ENCODE measurements around the gene UBA1.

DNA sequence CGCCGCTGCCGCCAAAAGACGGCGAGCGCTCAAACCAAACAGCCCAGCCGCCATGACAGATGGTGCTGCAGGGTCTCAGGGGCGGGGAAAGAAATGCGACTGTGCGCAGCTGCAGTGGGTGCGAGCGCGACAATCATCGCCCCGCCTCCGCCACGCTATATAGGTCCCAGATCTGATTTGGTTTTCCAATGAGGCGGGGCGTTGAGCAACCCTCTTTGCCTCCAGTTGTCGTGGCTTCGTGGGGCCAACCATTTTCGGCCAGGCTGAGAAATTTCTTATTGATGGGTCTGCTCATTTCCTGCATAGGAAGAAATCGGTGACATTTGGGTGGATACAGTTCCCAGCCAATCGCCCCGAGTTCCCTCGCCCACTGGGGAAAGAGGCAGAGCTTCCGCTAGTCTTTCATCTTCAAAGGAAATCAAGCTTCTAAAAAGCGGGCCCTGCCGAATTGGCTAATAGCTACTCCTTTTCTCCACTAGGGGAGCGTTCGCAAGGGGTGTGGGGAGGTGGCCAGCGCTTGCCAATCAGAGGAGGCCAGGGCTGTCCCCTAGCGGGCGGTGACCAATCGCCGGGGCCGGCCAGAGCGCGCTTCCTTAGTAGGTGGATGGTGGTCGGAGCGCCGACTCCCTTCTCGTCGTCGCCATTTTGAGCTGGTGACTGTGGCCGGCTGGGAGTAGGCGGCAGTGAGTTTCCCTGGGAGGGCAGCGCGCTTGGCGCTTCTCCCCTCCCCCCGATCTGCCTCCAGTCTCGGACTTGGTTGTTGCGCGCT lies 48.8 kb upstream of the UBA1 start, which contains the start of the genes NDUFB11 and RBM10:
- peak; percentile 80 for TF ChIP-seq POLR2AphosphoS5 (IDR thresholded peaks at IDR 0.05; ENCODE audit: borderline replicate concordance, low read depth, low read length)
- TF ChIP-seq EZH2 (IDR thresholded peaks at IDR 0.05) = no peak

All from SK-N-MC (cell line).